ENCODE measurements around the gene RBBP8. TPM values are rescaled to one million over a fixed set of nuclear protein-coding genes. Genes with fewer than 3 reads are reported as not detected.

The RBBP8 gene
- total RNA-seq, 1 experiment from 2014 or later = 33.3 TPM

DNA sequence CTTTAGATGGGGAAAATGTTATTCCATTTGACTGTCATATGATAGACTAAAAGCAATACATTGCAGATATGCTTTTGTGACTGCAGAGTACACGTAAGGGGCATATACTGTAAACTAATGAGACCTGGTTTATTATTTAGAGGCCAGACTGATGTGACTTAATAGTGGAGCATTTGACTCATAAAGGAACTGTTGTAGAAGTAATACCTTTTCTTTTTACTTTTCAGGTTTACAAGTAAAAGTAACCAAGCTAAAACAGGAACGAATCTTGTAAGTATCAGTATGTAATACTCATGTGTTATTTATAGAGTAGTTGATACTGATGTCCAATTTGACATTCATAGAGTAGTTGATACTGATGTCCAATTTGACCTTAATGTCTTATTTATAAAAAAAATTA lies 13.1 kb downstream of the RBBP8 start:
- CTCF ChIA-PET = no interaction called here
- Mint-ChIP-seq H3K4me1 (peaks cover 5% of the 10 kb centered on the region), H3K4me3 (no peak overlapping the region), H3K36me3 (peaks cover 19% of the 10 kb centered on the region), H3K9me3 (no peaks in the 10 kb centered on the region), H3K27me3 (ENCODE audit: low read depth) (no peaks in the 10 kb centered on the region), H3K27ac (no peak overlapping the region)
- no peak for TF ChIP-seq GABPB1 (CRISPR knock-in tag; IDR thresholded peaks at IDR 0.05)
- no peak for TF ChIP-seq GRHL2 (CRISPR knock-in tag; IDR thresholded peaks at IDR 0.05; ENCODE audit: insufficient replicate concordance, severe bottlenecking)
- no peak for TF ChIP-seq JUN (CRISPR knock-in tag; IDR thresholded peaks at IDR 0.05)
- TF ChIP-seq HMGXB4 (CRISPR knock-in tag; IDR thresholded peaks at IDR 0.05) = no peak
- ATAC-seq (no peak), DNase-seq (ENCODE audit: low spot score) (no peak)
- POLR2A ChIA-PET = no interaction called here

DNA sequence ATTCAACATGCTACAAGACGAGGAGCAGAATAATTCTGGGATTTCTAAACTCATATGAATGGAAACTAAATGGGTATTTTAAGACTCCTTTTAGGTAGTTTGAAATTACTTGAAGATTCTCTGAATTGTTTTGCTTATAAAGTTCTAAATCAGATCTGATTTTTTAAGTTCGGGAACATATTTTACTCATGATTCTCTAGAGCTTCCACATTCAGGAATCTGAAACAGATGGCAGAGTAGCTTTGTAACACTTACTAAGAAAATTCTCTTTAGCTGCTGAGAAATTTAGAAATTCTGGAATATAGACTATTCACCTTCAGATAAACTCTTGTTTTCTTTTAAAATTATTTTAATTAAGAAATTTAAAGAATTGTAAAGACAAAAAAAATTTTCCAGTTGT lies 13.7 kb downstream of the RBBP8 start:
- TF ChIP-seq KAT7 (CRISPR knock-in tag; IDR thresholded peaks at IDR 0.05; ENCODE audit: borderline replicate concordance) (no peak), FOXK1 (CRISPR knock-in tag; IDR thresholded peaks at IDR 0.05) (no peak), GRHL2 (CRISPR knock-in tag; IDR thresholded peaks at IDR 0.05; ENCODE audit: insufficient replicate concordance, severe bottlenecking) (no peak), ATF2 (CRISPR knock-in tag; IDR thresholded peaks at IDR 0.05; ENCODE audit: borderline replicate concordance, low read depth) (no peak), AR (CRISPR knock-in tag; IDR thresholded peaks at IDR 0.05) (no peak), ETV6 (CRISPR knock-in tag; IDR thresholded peaks at IDR 0.05) (no peak), RELA (CRISPR knock-in tag; IDR thresholded peaks at IDR 0.05; ENCODE audit: borderline replicate concordance) (no peak), ESRRA (CRISPR knock-in tag; IDR thresholded peaks at IDR 0.05; ENCODE audit: borderline replicate concordance) (no peak), AFF4 (CRISPR knock-in tag; IDR thresholded peaks at IDR 0.05; ENCODE audit: borderline replicate concordance) (no peak), TEAD1 (CRISPR knock-in tag; IDR thresholded peaks at IDR 0.05) (no peak), EMX1 (CRISPR knock-in tag; IDR thresholded peaks at IDR 0.05) (no peak), ZNF263 (CRISPR knock-in tag; IDR thresholded peaks at IDR 0.05; ENCODE audit: low read depth) (no peak), PREB (CRISPR knock-in tag; IDR thresholded peaks at IDR 0.05; ENCODE audit: borderline replicate concordance) (no peak), TCF7 (CRISPR knock-in tag; IDR thresholded peaks at IDR 0.05; ENCODE audit: low read depth) (no peak), MXD4 (CRISPR knock-in tag; IDR thresholded peaks at IDR 0.05; ENCODE audit: borderline replicate concordance) (no peak)
- TF ChIP-seq, protein P1, sequence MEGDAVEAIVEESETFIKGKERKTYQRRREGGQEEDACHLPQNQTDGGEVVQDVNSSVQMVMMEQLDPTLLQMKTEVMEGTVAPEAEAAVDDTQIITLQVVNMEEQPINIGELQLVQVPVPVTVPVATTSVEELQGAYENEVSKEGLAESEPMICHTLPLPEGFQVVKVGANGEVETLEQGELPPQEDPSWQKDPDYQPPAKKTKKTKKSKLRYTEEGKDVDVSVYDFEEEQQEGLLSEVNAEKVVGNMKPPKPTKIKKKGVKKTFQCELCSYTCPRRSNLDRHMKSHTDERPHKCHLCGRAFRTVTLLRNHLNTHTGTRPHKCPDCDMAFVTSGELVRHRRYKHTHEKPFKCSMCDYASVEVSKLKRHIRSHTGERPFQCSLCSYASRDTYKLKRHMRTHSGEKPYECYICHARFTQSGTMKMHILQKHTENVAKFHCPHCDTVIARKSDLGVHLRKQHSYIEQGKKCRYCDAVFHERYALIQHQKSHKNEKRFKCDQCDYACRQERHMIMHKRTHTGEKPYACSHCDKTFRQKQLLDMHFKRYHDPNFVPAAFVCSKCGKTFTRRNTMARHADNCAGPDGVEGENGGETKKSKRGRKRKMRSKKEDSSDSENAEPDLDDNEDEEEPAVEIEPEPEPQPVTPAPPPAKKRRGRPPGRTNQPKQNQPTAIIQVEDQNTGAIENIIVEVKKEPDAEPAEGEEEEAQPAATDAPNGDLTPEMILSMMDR (IDR thresholded peaks at IDR 0.05) = no peak
- TF ChIP-seq, protein P2, sequence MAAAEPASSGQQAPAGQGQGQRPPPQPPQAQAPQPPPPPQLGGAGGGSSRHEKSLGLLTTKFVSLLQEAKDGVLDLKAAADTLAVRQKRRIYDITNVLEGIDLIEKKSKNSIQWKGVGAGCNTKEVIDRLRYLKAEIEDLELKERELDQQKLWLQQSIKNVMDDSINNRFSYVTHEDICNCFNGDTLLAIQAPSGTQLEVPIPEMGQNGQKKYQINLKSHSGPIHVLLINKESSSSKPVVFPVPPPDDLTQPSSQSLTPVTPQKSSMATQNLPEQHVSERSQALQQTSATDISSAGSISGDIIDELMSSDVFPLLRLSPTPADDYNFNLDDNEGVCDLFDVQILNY (CRISPR knock-in tag; IDR thresholded peaks at IDR 0.05) = no peak
- peaks cover 11% of the 10 kb centered on the region for H3K4me1 Mint-ChIP-seq
- no peak overlapping the region for H3K4me3 Mint-ChIP-seq
- POLR2A ChIA-PET = no interaction called here
- no peaks in the 10 kb centered on the region for H3K9me3 Mint-ChIP-seq
- CTCF ChIA-PET = no interaction called here
- no peak for ATAC-seq
- no peaks in the 10 kb centered on the region for H3K27me3 Mint-ChIP-seq (ENCODE audit: low read depth)
- no peak for DNase-seq (ENCODE audit: low spot score)
- peaks cover 19% of the 10 kb centered on the region for H3K36me3 Mint-ChIP-seq
- no peak overlapping the region for H3K27ac Mint-ChIP-seq
